H9 (cell line): Measurements from ENCODE around the gene TNRC18. TPM values are rescaled to one million over a fixed set of nuclear protein-coding genes. Genes with fewer than 3 reads are reported as not detected.
A peak's percentile ranks its signal among the peaks of the same experiment; 100 is the strongest.

Experiments
- DNase-seq: peaks from one replicate; pipeline ENCODE4 v3.0.0-alpha.2; 2017
- H2AFZ ChIP-seq: one replicate; pipeline ENCODE4 v1.6.1; 2013; ENCODE audit warnings: mild to moderate bottlenecking, low read length, control low read depth, moderate library complexity
- H2AK5ac ChIP-seq: 2 replicates; pipeline ENCODE4 v1.6.1; 2013; ENCODE audit warnings: low read length, control low read depth, mixed read lengths; ENCODE audit not compliant: insufficient read length
- H2BK120ac ChIP-seq: one replicate; pipeline ENCODE4 v1.6.1; 2013; ENCODE audit warnings: low read depth, mild to moderate bottlenecking, low read length, control low read depth, inconsistent platforms; ENCODE audit not compliant: poor library complexity, severe bottlenecking
- H2BK12ac ChIP-seq: 2 replicates; pipeline ENCODE4 v1.6.1; 2013; ENCODE audit warnings: low read length, control low read depth, mixed read lengths, low read depth; ENCODE audit not compliant: insufficient read length
- H2BK15ac ChIP-seq: 2 replicates; pipeline ENCODE4 v1.6.1; 2013; ENCODE audit warnings: low read depth, low read length, control low read depth
- H2BK20ac ChIP-seq: one replicate; pipeline ENCODE4 v1.6.1; 2013; ENCODE audit warnings: low read depth, mild to moderate bottlenecking, low read length, control low read depth, inconsistent platforms; ENCODE audit not compliant: poor library complexity, severe bottlenecking
- H2BK5ac ChIP-seq: 2 replicates; pipeline ENCODE4 v1.6.1; 2013; ENCODE audit warnings: low read length, control low read depth, mixed read lengths; ENCODE audit not compliant: insufficient read length
- H3K14ac ChIP-seq: 2 replicates; pipeline ENCODE4 v1.6.1; 2013; ENCODE audit warnings: low read length, control low read depth; ENCODE audit not compliant: insufficient read depth
- H3K18ac ChIP-seq: 2 replicates; pipeline ENCODE4 v1.6.1; 2013; ENCODE audit warnings: low read depth, mild to moderate bottlenecking, mixed read lengths, low read length, control low read depth; ENCODE audit not compliant: insufficient read length
- H3K23ac ChIP-seq: 2 replicates; pipeline ENCODE4 v1.6.1; 2013; ENCODE audit warnings: low read length, control low read depth, mixed read lengths, low read depth; ENCODE audit not compliant: insufficient read length
- H3K23me2 ChIP-seq: 2 replicates; pipeline ENCODE4 v1.6.1; 2013; ENCODE audit warnings: low read depth, mild to moderate bottlenecking, mixed read lengths, low read length, control low read depth; ENCODE audit not compliant: insufficient read length, poor library complexity, severe bottlenecking
- H3K27ac ChIP-seq: 2 replicates; pipeline ENCODE4 v1.5.1; 2013; ENCODE audit warnings: low read length, control low read depth, mixed read lengths, low read depth; ENCODE audit not compliant: insufficient read length
- H3K27me3 ChIP-seq: 2 replicates; pipeline ENCODE4 v1.6.1; 2013; ENCODE audit warnings: low read length, control low read depth, inconsistent platforms; ENCODE audit not compliant: insufficient read depth
- H3K4ac ChIP-seq: 2 replicates; pipeline ENCODE4 v1.6.1; 2013; ENCODE audit warnings: low read depth, mild to moderate bottlenecking, control low read depth, inconsistent platforms, low read length, moderate library complexity
- H3K4me1 ChIP-seq: 2 replicates; pipeline ENCODE4 v1.6.1; 2013; ENCODE audit warnings: low read length, control low read depth, inconsistent platforms; ENCODE audit not compliant: insufficient read depth
- H3K4me2 ChIP-seq: 2 replicates; pipeline ENCODE4 v1.6.1; 2013; ENCODE audit warnings: low read length, control low read depth, mixed read lengths; ENCODE audit not compliant: insufficient read length, insufficient read depth
- H3K56ac ChIP-seq: 2 replicates; pipeline ENCODE4 v1.6.1; 2013; ENCODE audit warnings: low read depth, mild to moderate bottlenecking, mixed read lengths, low read length, control low read depth; ENCODE audit not compliant: insufficient read length
- H3K79me1 ChIP-seq: 2 replicates; pipeline ENCODE4 v1.6.1; 2013; ENCODE audit warnings: low read depth, mild to moderate bottlenecking, moderate library complexity, low read length, control low read depth, inconsistent platforms; ENCODE audit not compliant: insufficient read depth, poor library complexity, severe bottlenecking
- H3K79me2 ChIP-seq: 2 replicates; pipeline ENCODE4 v1.6.1; 2013; ENCODE audit warnings: low read length, control low read depth, inconsistent platforms; ENCODE audit not compliant: insufficient read depth
- H3K9ac ChIP-seq: 2 replicates; pipeline ENCODE4 v1.6.1; 2013; ENCODE audit warnings: low read length, control low read depth, mixed read lengths; ENCODE audit not compliant: insufficient read length; ENCODE audit errors: extremely low read depth
- H3K9me3 ChIP-seq: one replicate; pipeline ENCODE4 v1.6.1; 2013; ENCODE audit warnings: low read depth, low read length, inconsistent platforms; ENCODE audit not compliant: control insufficient read depth
- H3T11ph ChIP-seq: one replicate; pipeline ENCODE4 v1.6.1; 2013; ENCODE audit warnings: mild to moderate bottlenecking, low read length, control low read depth, inconsistent platforms
- H4K20me1 ChIP-seq: one replicate; pipeline ENCODE4 v1.6.1; 2013; ENCODE audit not compliant: control insufficient read depth, insufficient read length, insufficient read depth
- H4K5ac ChIP-seq: 2 replicates; pipeline ENCODE4 v1.6.1; 2013; ENCODE audit warnings: low read depth, mild to moderate bottlenecking, mixed read lengths, low read length, control low read depth; ENCODE audit not compliant: insufficient read length
- H4K8ac ChIP-seq: replicated peaks from 2 replicates; pipeline ENCODE4 v1.6.1; 2013; ENCODE audit warnings: low read length, control low read depth, mixed read lengths, low read depth; ENCODE audit not compliant: insufficient read length
- H4K91ac ChIP-seq: 2 replicates; pipeline ENCODE4 v1.6.1; 2013; ENCODE audit warnings: low read depth, mild to moderate bottlenecking, moderate library complexity, mixed read lengths, low read length, control low read depth; ENCODE audit not compliant: insufficient read length
- H3K27ac Mint-ChIP-seq, 3 experiments: 2 replicates in 2 of 3; 3 replicates in 1 of 3; pipeline ENCODE4 v1.8.0; 2020 to 2021; ENCODE audit warnings: mixed read lengths in 3 of 3, mild to moderate bottlenecking in 1 of 3, moderate library complexity in 1 of 3
- H3K27me3 Mint-ChIP-seq: 2 replicates; pipeline ENCODE4 v1.8.0; 2021; ENCODE audit warnings: low read depth, mild to moderate bottlenecking, moderate library complexity, mixed read lengths
- H3K36me3 Mint-ChIP-seq, 3 experiments: 2 replicates in 2 of 3; 3 replicates in 1 of 3; pipeline ENCODE4 v1.8.0; 2020 to 2021; ENCODE audit warnings: low read depth in 3 of 3, mixed read lengths in 3 of 3; ENCODE audit not compliant: insufficient read depth in 1 of 3
- H3K4me1 Mint-ChIP-seq, 2 experiments: 2 replicates each; pipeline ENCODE4 v1.8.0; 2020; ENCODE audit warnings: mixed read lengths in 2 of 2
- H3K4me3 Mint-ChIP-seq, 2 experiments: 2 replicates in 1 of 2; 3 replicates in 1 of 2; pipeline ENCODE4 v1.8.0; 2020 to 2021; ENCODE audit warnings: mild to moderate bottlenecking in 2 of 2, mixed read lengths in 2 of 2, moderate library complexity in 1 of 2
- H3K9me3 Mint-ChIP-seq, 2 experiments: 2 replicates in 1 of 2; 3 replicates in 1 of 2; pipeline ENCODE4 v1.8.0; 2020; ENCODE audit warnings: mild to moderate bottlenecking in 2 of 2, mixed read lengths in 2 of 2, moderate library complexity in 1 of 2
- CTCF ChIP-seq: fragments of 200-600 bp; sonication (generic); conservative IDR thresholded peaks from 3 replicates; pipeline ENCODE4 v1.8.0; 2021; ENCODE audit warnings: antibody characterized with exemption, mild to moderate bottlenecking
- WGBS: extraction: QIAGEN DNeasy Blood & Tissue Kit; methylation state at CpG from one replicate; pipeline ENCODE4 v1.1.7; 2013; ENCODE audit warnings: missing lambda C conversion rate, low lambda C conversion rate, mixed read lengths; ENCODE audit not compliant: insufficient read length; ENCODE audit errors: extremely low coverage; 5-methylcytosine and 5-hydroxymethylcytosine counted together
- total RNA-seq: library from RNA; stranded (reverse); gene quantifications from 2 replicates; pipeline ENCODE4 v1.2.1, GENCODE V29; 2021

TNRC18 gene
- total RNA-seq, 1 experiment from 2014 or later = 21.2 TPM

- Histone ChIP-seq H2AK5ac (no peak overlapping the region), H3K4me1 (0 out of 2 replicates have a peak, but pooled peaks cover 2% of the 10 kb centered on the region), H3K56ac (no peak overlapping the region), H2BK120ac (no peak overlapping the region), H3K14ac (no peak overlapping the region), H4K8ac (no peak overlapping the region), H3K9ac (no peak overlapping the region), H4K91ac (no peak overlapping the region), H3K27ac (no peak overlapping the region), H3K23ac (no peak overlapping the region), H3K23me2 (no peaks in the 10 kb centered on the region), H3K9me3 (no peaks in the 10 kb centered on the region), H3K4me2 (peak overlapping the region; percentile 70), H2BK20ac (no peak overlapping the region), H3K79me2 (no peaks in the 10 kb centered on the region), H3K18ac (no peak overlapping the region), H3K79me1 (no peaks in the 10 kb centered on the region), H3T11ph (no peak overlapping the region), H2BK5ac (no peak overlapping the region), H3K27me3 (peaks cover 23% of the 10 kb centered on the region; the same call in 1 of the 2 replicates), H2AFZ (no peak overlapping the region), H4K20me1 (no peaks in the 10 kb centered on the region), H2BK12ac (no peak overlapping the region), H4K5ac (no peak overlapping the region), H2BK15ac (no peak overlapping the region), H3K4ac (no peak overlapping the region)
- no peak for DNase-seq
- peaks cover 2 to 11% (median 3%) of the 10 kb centered on the region in 3 experiments; a peak in 5 of 7 replicates for H3K36me3 Mint-ChIP-seq
- H3K27me3 Mint-ChIP-seq = peaks cover 43% of the 10 kb centered on the region
- peak overlapping the region; percentile 34 to 73 for H3K4me3 Mint-ChIP-seq
- peaks cover 0 to 15% of the 10 kb centered on the region in 2 experiments; a peak in 3 of 5 replicates for H3K9me3 Mint-ChIP-seq
- no peak for TF ChIP-seq CTCF
- WGBS = no CpG with 5 or more reads among the region's 23 CpGs
- H3K27ac Mint-ChIP-seq = no peak overlapping the region
- peaks cover 33 to 48% of the 10 kb centered on the region in 2 experiments for H3K4me1 Mint-ChIP-seq
These were observed 72.8 kb downstream of the TNRC18 start for GRCh38 chr7:5350600-5351385.
